ENCODE data around the gene ARPC5L. TPM values are rescaled to one million over a fixed set of nuclear protein-coding genes. Genes with fewer than 3 reads are reported as not detected.

Gene ARPC5L
- 10 to 100 TPM; 37.5 to 44.7 TPM for total RNA-seq
- 39.8 to 78.1 reads per million in 2 donors for total RNA-seq

DNA sequence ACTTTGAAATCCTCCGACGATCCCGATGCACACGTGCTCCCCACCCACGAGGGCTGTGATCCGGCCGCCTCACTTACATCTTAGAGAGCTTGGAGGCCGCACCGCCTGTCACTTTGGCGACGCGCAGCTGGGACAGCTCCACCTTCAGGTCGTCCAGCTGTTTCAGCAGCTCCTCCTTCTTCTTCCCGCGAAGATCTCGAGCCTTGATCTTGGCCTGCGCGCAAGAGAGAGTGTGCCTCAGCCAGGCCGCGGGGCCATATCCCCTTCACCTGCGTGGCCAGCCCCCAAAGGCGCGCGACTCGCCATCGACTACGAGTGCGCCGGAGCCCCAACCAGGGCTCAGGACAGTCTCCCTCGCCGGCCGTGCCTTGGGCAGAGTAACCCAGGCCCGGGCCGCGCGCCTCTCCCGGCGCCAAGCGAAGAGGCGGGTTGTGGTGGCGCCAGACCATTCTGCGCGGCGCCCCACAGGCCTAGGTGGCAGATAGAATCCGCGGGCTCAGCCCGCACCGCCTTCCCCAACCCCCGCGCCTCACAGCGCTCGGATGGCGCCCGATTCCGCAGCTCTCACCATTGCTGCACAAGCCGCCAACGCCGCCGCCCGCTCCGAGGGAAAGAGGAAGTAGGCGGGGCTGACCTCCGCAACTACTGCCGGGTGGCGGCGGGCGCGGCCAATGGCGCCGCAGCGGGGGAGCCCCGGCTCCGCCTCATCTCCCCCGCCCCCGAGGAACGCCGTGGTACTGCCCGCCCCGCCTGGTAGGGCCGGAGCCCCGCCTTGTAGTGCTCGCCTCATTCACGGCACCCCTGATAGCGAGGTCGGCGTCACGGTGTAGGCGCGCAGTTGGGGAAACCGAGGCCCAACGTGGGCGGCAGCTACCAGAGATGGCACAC is at the start of gene ARPC5L, which contains the start of gene RPL35:
Gene ARPC5L, plus strand, starts transcription at position 789 of the 888 bp plus-strand sequence. CDS start 7,161 bp downstream, outside the sequence.
Gene RPL35, minus strand, starts transcription at position 616 of the 888 bp plus-strand sequence. Its CDS starts 45 bp downstream, at position 571.
- Mint-ChIP-seq H3K4me1 (peaks cover 19% of the 10 kb centered on the region), H3K4me3 (peak within 1 kb of the TSS; percentile 95), H3K36me3 (ENCODE audit: low read depth) (peaks cover 4% of the 10 kb centered on the region), H3K27ac (peak within 1 kb of the TSS; percentile 95), H3K27me3 (no peaks in the 10 kb centered on the region)
- ATAC-seq (peak; percentile 95), DNase-seq (peak; percentile 94 to 97 (median 94))
- H3K9me3 ChIP-seq (ENCODE audit: control insufficient read depth, low read length, poor library complexity, severe bottlenecking) = no peaks in the 10 kb centered on the region

DNA sequence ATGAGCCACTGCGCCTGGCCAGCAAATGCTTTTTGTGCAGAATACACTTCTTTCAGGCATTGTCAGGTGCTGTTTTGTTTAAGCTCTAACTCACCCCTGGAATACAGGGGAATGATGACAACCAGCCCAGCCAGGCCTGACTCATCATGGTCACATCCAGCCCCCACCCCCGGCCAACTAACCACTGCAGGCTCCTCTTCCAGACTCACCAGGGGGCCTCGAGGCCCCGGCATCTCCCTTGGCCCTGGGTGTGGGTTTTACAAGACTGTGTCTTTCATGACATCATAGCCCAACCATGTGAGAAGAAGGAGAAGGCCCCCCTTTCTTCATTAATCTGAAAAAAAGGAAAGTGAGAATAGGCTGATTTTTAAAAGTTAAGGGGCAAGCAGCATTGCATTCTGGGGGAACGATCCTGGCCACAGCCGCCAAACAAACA is 49.5 kb upstream of the ARPC5L start:
- peaks cover 17% of the 10 kb centered on the region for H3K27me3 Mint-ChIP-seq
- H3K4me1 Mint-ChIP-seq = no peaks in the 10 kb centered on the region
- no peak for ATAC-seq

DNA sequence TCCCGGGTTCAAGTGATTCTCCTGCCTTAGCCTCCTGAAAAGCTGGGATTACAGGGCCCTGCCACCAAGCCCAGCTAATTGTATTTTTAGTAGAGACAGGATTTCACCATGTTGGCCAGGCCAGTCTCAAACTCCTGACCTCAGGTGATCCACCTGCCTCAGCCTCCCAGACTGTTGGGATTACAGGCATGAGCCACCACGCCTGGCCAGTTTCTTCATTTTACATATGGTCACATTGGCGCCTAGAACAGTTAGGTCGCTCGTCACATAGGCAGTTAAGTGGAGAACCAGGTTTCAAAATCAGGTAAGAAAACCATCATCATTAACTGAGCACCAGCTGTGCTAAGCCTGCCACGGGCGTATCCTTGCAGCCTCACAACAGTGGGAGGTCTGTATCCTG is 48.9 kb upstream of the ARPC5L start:
- DNase-seq (no peak), ATAC-seq (no peak)
- peaks cover 3% of the 10 kb centered on the region for H3K36me3 Mint-ChIP-seq (ENCODE audit: low read depth)
- peaks cover 16% of the 10 kb centered on the region for H3K27me3 Mint-ChIP-seq
- H3K27ac Mint-ChIP-seq = no peak overlapping the region
- H3K4me3 Mint-ChIP-seq = no peak overlapping the region
- no peaks in the 10 kb centered on the region for H3K4me1 Mint-ChIP-seq
- H3K9me3 ChIP-seq (ENCODE audit: control insufficient read depth, low read length, poor library complexity, severe bottlenecking) = no peaks in the 10 kb centered on the region

More for the DNA sequence above, 49.5 kb upstream of the ARPC5L start:
- Mint-ChIP-seq H3K4me3 (no peak overlapping the region), H3K27ac (no peak overlapping the region), H3K36me3 (ENCODE audit: low read depth) (peaks cover 3% of the 10 kb centered on the region)
- no peaks in the 10 kb centered on the region for H3K9me3 ChIP-seq (ENCODE audit: control insufficient read depth, low read length, poor library complexity, severe bottlenecking)
- no peak for DNase-seq

DNA sequence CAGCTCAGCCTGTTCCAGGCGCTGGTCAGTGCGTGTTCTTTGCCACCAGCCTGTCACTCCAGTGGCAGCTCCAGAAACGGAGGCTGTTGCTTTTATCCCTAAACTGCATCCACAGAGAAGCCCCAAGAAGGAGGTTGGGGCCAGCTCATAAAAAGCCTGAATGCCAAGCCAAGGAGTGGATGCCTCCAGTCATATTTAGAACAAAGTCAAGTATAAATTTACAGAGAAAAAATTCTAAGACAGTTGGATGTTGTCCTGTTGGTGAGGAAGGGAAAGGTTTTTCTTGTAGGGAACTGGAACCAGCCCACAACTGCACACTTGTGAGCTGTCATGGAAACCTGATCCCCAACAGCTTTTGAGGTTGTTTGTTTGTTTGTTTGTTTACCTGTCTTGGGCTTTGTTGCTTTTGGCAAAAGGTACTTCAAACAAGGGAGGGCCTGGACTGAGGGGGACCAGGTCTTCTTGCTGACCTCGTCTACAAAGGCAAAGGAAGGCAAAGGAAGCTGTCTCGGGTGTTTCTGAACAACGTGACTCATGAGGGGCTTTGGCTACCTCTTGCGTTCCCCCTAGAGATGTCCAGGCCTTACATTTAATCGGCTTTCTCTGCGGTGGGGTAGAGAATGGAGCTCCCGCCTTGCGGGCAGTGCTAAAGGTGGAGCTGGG is 48.3 kb upstream of the ARPC5L start:
- no peak overlapping the region for H3K4me3 Mint-ChIP-seq
- H3K9me3 ChIP-seq (ENCODE audit: control insufficient read depth, low read length, poor library complexity, severe bottlenecking) = no peaks in the 10 kb centered on the region
- H3K27me3 Mint-ChIP-seq = peaks cover 16% of the 10 kb centered on the region
- DNase-seq = no peak
- H3K36me3 Mint-ChIP-seq (ENCODE audit: low read depth) = no peaks in the 10 kb centered on the region
- ATAC-seq = no peak
- H3K4me1 Mint-ChIP-seq = peaks cover 2% of the 10 kb centered on the region
- H3K27ac Mint-ChIP-seq = no peak overlapping the region

DNA sequence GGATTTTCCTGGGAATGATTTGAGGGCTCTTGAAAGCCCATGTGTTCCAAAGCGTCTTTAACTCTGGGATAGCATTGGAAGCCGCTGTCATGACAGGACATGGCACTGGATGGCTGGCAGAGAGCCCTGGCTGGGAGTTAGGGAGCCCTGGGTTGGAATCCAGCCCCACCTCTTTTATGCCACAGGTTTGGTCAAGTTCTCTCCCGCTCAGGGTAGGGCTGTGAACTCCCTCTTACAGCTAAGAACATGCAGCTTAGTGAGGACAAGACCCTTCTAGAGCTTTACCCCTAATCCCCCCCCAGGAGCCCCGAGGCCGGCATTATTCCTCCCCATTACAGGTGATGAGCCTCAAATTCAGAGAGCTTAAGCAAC is 47.8 kb upstream of the ARPC5L start:
- no peaks in the 10 kb centered on the region for H3K36me3 Mint-ChIP-seq (ENCODE audit: low read depth)

DNA sequence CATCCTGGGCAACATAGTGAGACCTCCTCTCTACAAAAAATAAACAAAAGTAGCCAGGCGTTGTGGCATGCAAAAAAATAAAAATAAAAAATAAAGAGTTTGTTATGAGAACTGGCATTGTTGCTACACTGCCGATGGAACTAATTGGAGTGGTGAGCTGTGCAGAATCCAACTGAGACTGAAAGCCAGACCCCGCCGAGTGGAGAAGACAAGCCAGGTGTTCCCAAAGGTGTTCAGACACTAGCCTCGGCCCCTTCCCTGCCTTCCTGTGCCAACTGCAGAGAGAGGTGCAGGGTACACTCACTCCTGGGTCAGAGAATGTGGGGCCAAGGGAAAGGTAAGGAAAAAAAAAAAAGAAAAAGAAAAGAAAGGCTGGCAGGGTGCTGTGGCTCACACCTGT is 46.3 kb upstream of the ARPC5L start:
- peaks cover 25% of the 10 kb centered on the region for H3K27me3 Mint-ChIP-seq
- H3K27ac Mint-ChIP-seq = no peak overlapping the region
- no peaks in the 10 kb centered on the region for H3K9me3 ChIP-seq (ENCODE audit: control insufficient read depth, low read length, poor library complexity, severe bottlenecking)
- no peak overlapping the region for H3K4me3 Mint-ChIP-seq
- ATAC-seq = no peak
- no peak for DNase-seq
- H3K36me3 Mint-ChIP-seq (ENCODE audit: low read depth) = no peaks in the 10 kb centered on the region
- H3K4me1 Mint-ChIP-seq = peaks cover 2% of the 10 kb centered on the region

More for the DNA sequence above, 47.8 kb upstream of the ARPC5L start:
- Mint-ChIP-seq H3K27ac (no peak overlapping the region), H3K27me3 (peaks cover 16% of the 10 kb centered on the region), H3K4me1 (peaks cover 2% of the 10 kb centered on the region), H3K4me3 (no peak overlapping the region)
- no peaks in the 10 kb centered on the region for H3K9me3 ChIP-seq (ENCODE audit: control insufficient read depth, low read length, poor library complexity, severe bottlenecking)
- no peak for ATAC-seq
- no peak for DNase-seq

DNA sequence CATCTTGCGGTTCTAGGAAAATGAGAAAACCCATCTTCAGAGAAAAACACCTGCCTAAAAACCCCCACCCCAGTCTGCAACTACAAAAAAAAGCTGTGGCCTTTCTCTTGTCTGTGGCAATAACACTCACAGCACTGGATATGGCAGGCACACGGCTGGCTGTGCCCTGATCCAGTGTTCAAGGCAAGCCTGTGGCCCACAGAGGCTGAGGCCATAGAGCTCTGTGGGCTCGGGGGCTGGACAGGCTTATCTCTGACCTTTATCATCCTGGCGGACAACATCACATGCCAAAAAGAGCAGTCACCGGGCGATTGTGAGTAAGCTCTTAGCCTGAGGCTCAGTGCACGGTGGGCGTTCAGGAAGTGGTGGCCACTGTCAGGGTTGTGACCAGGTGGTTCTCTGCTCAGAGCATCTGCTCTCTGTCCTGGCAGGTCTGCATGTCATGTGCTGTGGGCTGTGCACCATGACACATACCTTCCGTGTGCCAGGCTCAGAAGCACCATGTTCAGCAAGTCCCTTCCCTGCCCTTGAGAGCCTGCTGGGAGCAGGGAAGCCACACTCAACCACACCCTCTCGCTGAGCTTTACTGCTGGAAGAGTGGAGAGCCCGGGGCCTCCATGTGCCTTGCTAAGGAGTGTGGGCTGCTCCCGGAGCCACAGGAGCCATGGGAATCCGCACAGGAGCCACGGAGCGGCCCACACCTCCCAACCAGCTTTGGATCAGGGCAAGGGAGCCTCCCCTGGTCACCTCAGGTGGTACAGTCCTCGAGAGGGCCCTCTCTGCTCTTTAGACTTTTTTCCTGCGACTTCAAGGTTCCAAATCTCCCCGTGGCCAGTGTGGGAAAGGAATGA is 43.3 kb upstream of the ARPC5L start:
- no peak overlapping the region for H3K4me3 Mint-ChIP-seq
- H3K27me3 Mint-ChIP-seq = peaks cover 39% of the 10 kb centered on the region
- no peak for DNase-seq
- ATAC-seq = no peak
- no peaks in the 10 kb centered on the region for H3K9me3 ChIP-seq (ENCODE audit: control insufficient read depth, low read length, poor library complexity, severe bottlenecking)
- H3K36me3 Mint-ChIP-seq (ENCODE audit: low read depth) = no peaks in the 10 kb centered on the region
- peaks cover 2% of the 10 kb centered on the region for H3K4me1 Mint-ChIP-seq
- no peak overlapping the region for H3K27ac Mint-ChIP-seq

DNA sequence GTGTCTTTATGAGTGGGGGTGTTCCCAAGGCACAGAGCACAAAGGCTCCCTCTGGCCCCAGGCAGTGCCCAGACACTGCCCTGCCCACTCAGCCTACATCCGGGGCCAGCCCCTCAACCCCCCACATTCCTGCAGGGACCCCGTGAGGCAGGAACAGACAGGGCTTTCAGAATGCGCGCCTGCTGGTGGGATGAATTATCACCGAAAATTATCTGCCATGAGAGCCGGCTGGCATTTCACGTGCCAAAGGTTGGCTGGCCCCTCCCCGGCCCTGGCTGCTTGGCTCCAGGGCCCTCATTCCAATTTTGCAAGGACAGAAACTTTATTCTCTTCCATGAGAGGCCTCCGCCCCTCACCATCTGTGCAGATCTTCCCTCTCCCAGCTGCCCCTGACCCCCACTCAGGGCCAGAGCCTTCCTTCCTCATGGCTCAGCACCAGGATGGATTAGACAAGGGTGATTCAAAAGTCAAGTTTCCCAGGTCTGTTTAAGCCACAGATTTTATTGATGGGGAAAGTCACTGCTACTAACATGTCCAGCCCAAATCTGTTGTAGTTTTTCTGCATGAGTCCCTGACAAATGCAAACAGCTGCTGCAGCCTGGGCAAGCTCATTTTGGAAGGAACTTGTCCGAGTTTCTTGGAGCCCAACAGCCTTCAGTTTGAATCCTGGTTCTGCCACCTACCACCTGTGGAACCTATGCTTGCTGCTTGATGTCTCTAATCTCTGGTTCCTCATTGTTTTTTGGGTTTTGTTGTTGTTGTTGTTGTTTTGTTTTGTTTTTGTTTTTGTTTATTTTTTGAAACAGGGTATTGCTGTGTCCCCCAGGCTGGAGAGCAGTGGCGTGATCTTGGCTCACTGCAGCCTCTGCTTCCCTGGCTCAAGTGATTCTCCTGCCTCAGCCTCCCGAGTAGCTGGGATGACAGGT is 41.0 kb upstream of the ARPC5L start:
- H3K9me3 ChIP-seq (ENCODE audit: control insufficient read depth, low read length, poor library complexity, severe bottlenecking) = no peaks in the 10 kb centered on the region
- ATAC-seq (no peak), DNase-seq (no peak)
- Mint-ChIP-seq H3K4me1 (peaks cover 2% of the 10 kb centered on the region), H3K27ac (no peak overlapping the region), H3K36me3 (ENCODE audit: low read depth) (no peaks in the 10 kb centered on the region), H3K4me3 (no peak overlapping the region), H3K27me3 (peaks cover 39% of the 10 kb centered on the region)

DNA sequence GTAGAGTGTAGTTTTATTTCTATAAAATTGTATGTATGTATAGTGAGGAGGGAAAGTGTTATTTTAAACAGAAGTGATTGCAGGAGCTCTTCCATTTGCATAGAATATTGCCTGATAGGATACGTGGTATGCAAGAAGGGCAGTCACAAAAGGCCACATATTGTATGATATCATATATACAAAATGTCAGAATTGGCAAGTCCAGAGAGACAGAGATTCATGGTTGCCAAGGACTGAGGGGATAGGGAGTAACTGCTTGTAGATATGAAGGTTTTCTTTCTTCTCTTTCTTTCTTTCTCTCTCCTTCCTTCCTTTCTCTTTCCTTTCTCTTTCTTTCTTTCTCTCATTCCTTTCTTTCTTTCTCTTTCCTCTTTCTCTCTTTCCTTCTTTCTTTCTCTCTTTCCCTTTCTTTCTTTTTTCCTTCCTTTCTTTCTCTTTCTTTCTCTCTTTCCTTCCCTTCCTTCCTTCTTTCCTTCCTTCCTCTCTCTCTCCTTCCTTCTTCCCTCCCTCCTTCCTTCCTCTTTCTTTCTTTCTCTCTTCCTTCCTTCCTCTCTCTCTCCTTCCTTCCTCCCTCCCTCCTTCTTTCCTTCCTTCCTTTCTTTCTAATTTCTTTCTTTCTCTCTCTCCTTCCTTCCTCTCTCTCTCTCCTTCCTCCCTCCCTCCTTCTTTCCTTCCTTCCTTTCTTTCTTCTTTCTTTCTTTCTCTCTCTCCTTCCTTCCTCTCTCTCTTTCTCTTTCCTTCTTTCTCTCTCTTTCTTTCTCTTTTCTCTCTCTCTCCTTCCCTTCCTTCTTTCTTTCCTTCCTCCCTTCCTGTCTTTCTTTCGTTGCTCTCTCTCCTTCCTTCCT is 33.2 kb upstream of the ARPC5L start:
- peaks cover 7% of the 10 kb centered on the region for H3K27me3 Mint-ChIP-seq
- no peak for ATAC-seq
- no peak overlapping the region for H3K27ac Mint-ChIP-seq

DNA sequence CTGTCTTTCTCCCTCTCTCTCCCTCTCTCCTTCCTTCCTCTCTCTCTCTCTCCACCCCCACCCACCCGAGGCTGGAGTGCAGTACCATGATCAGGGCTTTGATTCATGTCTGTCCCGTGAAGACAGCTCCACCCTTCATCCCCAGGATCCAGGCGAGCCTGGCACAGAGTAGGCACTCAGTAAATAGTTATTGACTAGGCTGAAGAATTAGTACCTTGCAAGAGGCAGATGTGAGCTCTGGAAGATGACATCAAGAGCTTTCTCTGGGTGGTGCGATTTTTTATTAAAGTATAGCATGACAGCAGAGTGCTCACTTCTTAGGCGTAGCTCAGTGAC is 32.6 kb upstream of the ARPC5L start:
- H3K36me3 Mint-ChIP-seq (ENCODE audit: low read depth) = no peaks in the 10 kb centered on the region
- no peak overlapping the region for H3K27ac Mint-ChIP-seq
- DNase-seq (no peak), ATAC-seq (no peak)
- peaks cover 3% of the 10 kb centered on the region for H3K4me1 Mint-ChIP-seq
- H3K27me3 Mint-ChIP-seq = peaks cover 10% of the 10 kb centered on the region
- H3K4me3 Mint-ChIP-seq = no peak overlapping the region
- no peaks in the 10 kb centered on the region for H3K9me3 ChIP-seq (ENCODE audit: control insufficient read depth, low read length, poor library complexity, severe bottlenecking)

More for the DNA sequence above, 33.2 kb upstream of the ARPC5L start:
- no peak for DNase-seq
- Mint-ChIP-seq H3K4me3 (no peak overlapping the region), H3K4me1 (peaks cover 3% of the 10 kb centered on the region), H3K36me3 (ENCODE audit: low read depth) (no peaks in the 10 kb centered on the region)
- H3K9me3 ChIP-seq (ENCODE audit: control insufficient read depth, low read length, poor library complexity, severe bottlenecking) = no peaks in the 10 kb centered on the region

DNA sequence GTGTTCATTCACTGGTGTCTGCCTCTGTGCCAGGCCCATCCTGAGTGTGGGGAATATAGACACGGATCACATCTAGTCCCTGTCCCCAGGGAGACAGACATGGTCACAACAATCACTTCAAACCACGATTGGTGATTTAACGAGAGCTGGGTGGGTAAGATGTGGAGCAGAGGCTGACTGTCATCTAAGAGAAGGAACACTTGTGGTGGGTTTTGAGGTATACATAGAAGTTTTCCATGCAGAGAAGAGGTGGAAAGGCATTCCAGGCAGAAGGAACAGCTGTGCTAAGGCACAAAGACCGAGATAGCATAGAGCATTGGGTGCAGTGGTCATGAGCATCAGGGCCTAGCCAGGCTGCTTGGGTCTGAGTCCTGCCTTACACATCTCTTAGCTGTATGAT is 31.3 kb upstream of the ARPC5L start:
- Mint-ChIP-seq H3K27me3 (peaks cover 16% of the 10 kb centered on the region), H3K36me3 (ENCODE audit: low read depth) (no peaks in the 10 kb centered on the region), H3K4me1 (peaks cover 3% of the 10 kb centered on the region), H3K4me3 (no peak overlapping the region), H3K27ac (no peak overlapping the region)
- ATAC-seq (no peak), DNase-seq (no peak)
- no peaks in the 10 kb centered on the region for H3K9me3 ChIP-seq (ENCODE audit: control insufficient read depth, low read length, poor library complexity, severe bottlenecking)

All from T-helper 17 cell (primary cell).